Activated CD4-positive, alpha-beta T cell treated with anti-CD3 and anti-CD28 coated beads, Interleukin-2, amount 10 ng/mL, durations not matched to agents 24 days and 14 days (primary cell): ENCODE results near the gene FBXO33. TPM values are rescaled to one million over a fixed set of nuclear protein-coding genes. Genes with fewer than 3 reads are reported as not detected.

ENCODE experiments used
- DNase-seq: peaks from one replicate; pipeline ENCODE4 v3.0.0; 2022
- H3K27ac Mint-ChIP-seq: one replicate; pipeline ENCODE4 v1.8.0; 2022; ENCODE audit warnings: mild to moderate bottlenecking, mixed read lengths
- H3K27me3 Mint-ChIP-seq: one replicate; pipeline ENCODE4 v1.8.0; 2022; ENCODE audit warnings: mixed read lengths
- H3K36me3 Mint-ChIP-seq: one replicate; pipeline ENCODE4 v1.8.0; 2022; ENCODE audit warnings: low read depth, mild to moderate bottlenecking, mixed read lengths
- H3K4me1 Mint-ChIP-seq: one replicate; pipeline ENCODE4 v1.8.0; 2021; ENCODE audit warnings: mixed read lengths
- H3K4me3 Mint-ChIP-seq: one replicate; pipeline ENCODE4 v1.8.0; 2022; ENCODE audit warnings: mild to moderate bottlenecking, moderate library complexity, mixed read lengths
- H3K9me3 Mint-ChIP-seq: one replicate; pipeline ENCODE4 v1.8.0; 2021; ENCODE audit warnings: mixed read lengths
- intact Hi-C: fragments of 100-400 bp; cut with micrococcal nuclease; formaldehyde crosslinking; loops from one replicate; pipeline ENCODE4 v1.15.1; 2023
- total RNA-seq: library from RNA; stranded (reverse); gene quantifications from 2 replicates; pipeline ENCODE4 v1.2.3, GENCODE V29; 2022

The FBXO33 gene
- total RNA-seq, 1 donor from 2014 or later: 17.9 TPM

- intact Hi-C loops: no loop called here
- no peak for DNase-seq
- Mint-ChIP-seq H3K4me3 (no peak overlapping the region), H3K27me3 (no peaks in the 10 kb centered on the region), H3K9me3 (peaks cover 12% of the 10 kb centered on the region), H3K4me1 (peaks cover 8% of the 10 kb centered on the region), H3K36me3 (peaks cover 40% of the 10 kb centered on the region), H3K27ac (no peak overlapping the region)
Observed at GRCh38 chr14:39419272-39419671, 13.0 kb downstream of the FBXO33 start.

- Mint-ChIP-seq H3K9me3 (peaks cover 22% of the 10 kb centered on the region), H3K36me3 (peaks cover 48% of the 10 kb centered on the region), H3K4me3 (no peak overlapping the region), H3K27ac (no peak overlapping the region), H3K27me3 (no peaks in the 10 kb centered on the region), H3K4me1 (peaks cover 3% of the 10 kb centered on the region)
- intact Hi-C loops: no loop called here
- DNase-seq: no peak
Observed at GRCh38 chr14:39417014-39417413, 15.2 kb downstream of the FBXO33 start.

GRCh38 chr14:39416072-39416471 lies 16.2 kb downstream of the FBXO33 start:
- intact Hi-C loops: no loop called here
- no peak overlapping the region for H3K4me3 Mint-ChIP-seq
- no peak overlapping the region for H3K27ac Mint-ChIP-seq
- peaks cover 50% of the 10 kb centered on the region for H3K36me3 Mint-ChIP-seq
- H3K27me3 Mint-ChIP-seq: no peaks in the 10 kb centered on the region
- peaks cover 22% of the 10 kb centered on the region for H3K9me3 Mint-ChIP-seq
- DNase-seq: no peak
- H3K4me1 Mint-ChIP-seq: peaks cover 2% of the 10 kb centered on the region

- H3K36me3 Mint-ChIP-seq: peaks cover 28% of the 10 kb centered on the region
- intact Hi-C loops: no loop called here
- no peaks in the 10 kb centered on the region for H3K27me3 Mint-ChIP-seq
- H3K9me3 Mint-ChIP-seq: peaks cover 21% of the 10 kb centered on the region
- peaks cover 2% of the 10 kb centered on the region for H3K4me1 Mint-ChIP-seq
- H3K4me3 Mint-ChIP-seq: no peak overlapping the region
- H3K27ac Mint-ChIP-seq: no peak overlapping the region
- DNase-seq: no peak
Observed at GRCh38 chr14:39406560-39406959, 25.7 kb downstream of the FBXO33 start.

- H3K27me3 Mint-ChIP-seq: no peaks in the 10 kb centered on the region
- intact Hi-C loops: no loop called here
- DNase-seq: no peak
- no peak overlapping the region for H3K27ac Mint-ChIP-seq
- H3K4me1 Mint-ChIP-seq: peaks cover 5% of the 10 kb centered on the region
- peaks cover 3% of the 10 kb centered on the region for H3K9me3 Mint-ChIP-seq
- peaks cover 31% of the 10 kb centered on the region for H3K36me3 Mint-ChIP-seq
- H3K4me3 Mint-ChIP-seq: no peak overlapping the region
Observed at GRCh38 chr14:39398382-39398781, 33.9 kb downstream of the FBXO33 start.

GRCh38 chr14:39396448-39396847 lies 35.8 kb downstream of the FBXO33 start:
- H3K4me1 Mint-ChIP-seq: peaks cover 5% of the 10 kb centered on the region
- peaks cover 3% of the 10 kb centered on the region for H3K9me3 Mint-ChIP-seq
- intact Hi-C loops: no loop called here

GRCh38 chr14:39395555-39396254 lies 36.5 kb downstream of the FBXO33 start:
- H3K27ac Mint-ChIP-seq: no peak overlapping the region
- DNase-seq: no peak
- intact Hi-C loops: no loop called here
- H3K4me3 Mint-ChIP-seq: no peak overlapping the region
- H3K36me3 Mint-ChIP-seq: peaks cover 22% of the 10 kb centered on the region
- H3K4me1 Mint-ChIP-seq: peaks cover 5% of the 10 kb centered on the region
- H3K9me3 Mint-ChIP-seq: peaks cover 3% of the 10 kb centered on the region
- H3K27me3 Mint-ChIP-seq: no peaks in the 10 kb centered on the region

More at GRCh38 chr14:39396448-39396847, 35.8 kb downstream of the FBXO33 start:
- Mint-ChIP-seq H3K27me3 (no peaks in the 10 kb centered on the region), H3K4me3 (no peak overlapping the region), H3K27ac (no peak overlapping the region), H3K36me3 (peaks cover 26% of the 10 kb centered on the region)
- DNase-seq: no peak

GRCh38 chr14:39393289-39393688 lies 38.9 kb downstream of the FBXO33 start:
- H3K4me3 Mint-ChIP-seq: no peak overlapping the region
- H3K9me3 Mint-ChIP-seq: peaks cover 3% of the 10 kb centered on the region
- no peak overlapping the region for H3K27ac Mint-ChIP-seq
- no peaks in the 10 kb centered on the region for H3K27me3 Mint-ChIP-seq
- no peak for DNase-seq
- intact Hi-C loops: no loop called here
- peaks cover 15% of the 10 kb centered on the region for H3K36me3 Mint-ChIP-seq
- peaks cover 5% of the 10 kb centered on the region for H3K4me1 Mint-ChIP-seq

- H3K27ac Mint-ChIP-seq: no peak overlapping the region
- DNase-seq: no peak
- no peak overlapping the region for H3K4me3 Mint-ChIP-seq
- peaks cover 5% of the 10 kb centered on the region for H3K36me3 Mint-ChIP-seq
- peaks cover 11% of the 10 kb centered on the region for H3K4me1 Mint-ChIP-seq
- no peaks in the 10 kb centered on the region for H3K27me3 Mint-ChIP-seq
- H3K9me3 Mint-ChIP-seq: no peaks in the 10 kb centered on the region
- intact Hi-C loops: no loop called here
Observed at GRCh38 chr14:39384177-39384576, 48.1 kb downstream of the FBXO33 start.

- H3K27ac Mint-ChIP-seq: peak overlapping the region; percentile 8
- no peak overlapping the region for H3K4me3 Mint-ChIP-seq
- peaks cover 11% of the 10 kb centered on the region for H3K4me1 Mint-ChIP-seq
- H3K9me3 Mint-ChIP-seq: no peaks in the 10 kb centered on the region
- no peaks in the 10 kb centered on the region for H3K27me3 Mint-ChIP-seq
- H3K36me3 Mint-ChIP-seq: peaks cover 5% of the 10 kb centered on the region
- intact Hi-C loops: loop anchor here (1.0 to 2.0 kb wide), 2 partner anchors 49 to 154 kb away; partner anchors contain the start of gene FBXO33
- no peak for DNase-seq
Observed at GRCh38 chr14:39383741-39384140, 48.5 kb downstream of the FBXO33 start.

- Mint-ChIP-seq H3K4me1 (peaks cover 11% of the 10 kb centered on the region), H3K27me3 (no peaks in the 10 kb centered on the region)
- intact Hi-C loops: loop anchor here (1.0 to 2.0 kb wide), 2 partner anchors 50 to 154 kb away; partner anchors contain the start of gene FBXO33
Observed at GRCh38 chr14:39383026-39383660, 49.1 kb downstream of the FBXO33 start.

GRCh38 chr14:39382463-39382862 lies 49.8 kb downstream of the FBXO33 start:
- peaks cover 5% of the 10 kb centered on the region for H3K36me3 Mint-ChIP-seq
- no peaks in the 10 kb centered on the region for H3K27me3 Mint-ChIP-seq
- H3K27ac Mint-ChIP-seq: no peak overlapping the region
- intact Hi-C loops: loop anchor here (2.0 kb wide), 1 partner anchor 50 kb away; the partner anchor contains the start of gene FBXO33
- H3K4me3 Mint-ChIP-seq: no peak overlapping the region
- no peaks in the 10 kb centered on the region for H3K9me3 Mint-ChIP-seq
- peaks cover 11% of the 10 kb centered on the region for H3K4me1 Mint-ChIP-seq
- no peak for DNase-seq

More at GRCh38 chr14:39383026-39383660, 49.1 kb downstream of the FBXO33 start:
- no peaks in the 10 kb centered on the region for H3K9me3 Mint-ChIP-seq
- H3K4me3 Mint-ChIP-seq: no peak overlapping the region
- no peak for DNase-seq
- H3K36me3 Mint-ChIP-seq: peaks cover 5% of the 10 kb centered on the region
- H3K27ac Mint-ChIP-seq: peak overlapping the region; percentile 8

- Mint-ChIP-seq H3K27ac (no peak overlapping the region), H3K36me3 (peaks cover 3% of the 10 kb centered on the region), H3K4me3 (no peak overlapping the region), H3K27me3 (no peaks in the 10 kb centered on the region), H3K9me3 (no peaks in the 10 kb centered on the region), H3K4me1 (peaks cover 18% of the 10 kb centered on the region)
- no peak for DNase-seq
- intact Hi-C loops: no loop called here
Observed at GRCh38 chr14:39381366-39381765, 50.9 kb downstream of the FBXO33 start.

- DNase-seq: no peak
- H3K27me3 Mint-ChIP-seq: no peaks in the 10 kb centered on the region
- peaks cover 10% of the 10 kb centered on the region for H3K4me1 Mint-ChIP-seq
- no peaks in the 10 kb centered on the region for H3K9me3 Mint-ChIP-seq
- peaks cover 1% of the 10 kb centered on the region for H3K36me3 Mint-ChIP-seq
- no peak overlapping the region for H3K27ac Mint-ChIP-seq
- H3K4me3 Mint-ChIP-seq: no peak overlapping the region
- intact Hi-C loops: no loop called here
Observed at GRCh38 chr14:39376667-39377403, 55.4 kb downstream of the FBXO33 start.
